Measurements from ENCODE around the gene GABBR1.

Gene GABBR1

DNA sequence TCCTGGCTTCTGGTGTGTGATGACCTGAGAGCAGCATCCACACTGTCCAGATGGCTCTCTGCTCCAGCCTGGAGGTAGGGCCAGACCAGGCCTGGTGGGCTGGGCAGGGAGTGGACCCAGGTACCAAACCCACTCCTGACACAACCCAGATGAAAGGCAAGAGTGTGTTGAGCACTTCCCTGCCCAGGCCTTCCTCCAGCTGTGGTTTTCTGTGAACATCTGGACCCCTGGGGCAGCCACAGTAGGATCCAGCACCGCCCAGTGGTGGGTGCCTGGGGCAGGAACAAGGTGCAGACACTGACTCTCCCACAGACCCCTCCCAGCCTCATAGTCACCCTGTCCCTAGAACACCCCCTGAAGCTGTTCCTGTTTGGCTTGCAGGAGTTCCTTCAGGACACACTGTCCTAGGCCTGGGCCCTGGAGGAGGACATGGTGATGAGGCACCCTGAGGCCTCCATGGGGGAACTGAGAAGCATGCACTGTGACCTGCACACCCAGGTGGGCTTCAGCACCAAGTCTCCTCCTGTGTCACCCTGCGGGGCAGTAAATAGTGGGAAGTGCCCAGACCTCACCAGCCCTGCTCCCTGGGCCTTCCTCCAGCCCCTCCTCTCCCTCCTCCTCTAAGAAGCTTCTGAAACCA lies 102.2 kb downstream of the GABBR1 start:
- Histone ChIP-seq H3K27me3 (replicated peaks; ENCODE audit: control insufficient read depth, insufficient read depth, low read length) (no peaks in the 10 kb centered on the region), H3K9ac (ENCODE audit: low read length) (no peak overlapping the region), H3K36me3 (ENCODE audit: control insufficient read depth, insufficient read depth, low read length, severe bottlenecking) (no peaks in the 10 kb centered on the region), H3K9me3 (ENCODE audit: control insufficient read depth, low read length) (no peaks in the 10 kb centered on the region), H3K4me1 (ENCODE audit: control insufficient read depth, insufficient read depth, low read length) (no peaks in the 10 kb centered on the region), H3K4me3 (ENCODE audit: low read length) (no peak overlapping the region)
- DNase-seq (ENCODE audit: low read depth) = no peak

- Histone ChIP-seq H3K9me3 (ENCODE audit: control insufficient read depth, low read length) (no peaks in the 10 kb centered on the region), H3K36me3 (ENCODE audit: control insufficient read depth, insufficient read depth, low read length, severe bottlenecking) (no peaks in the 10 kb centered on the region), H3K9ac (ENCODE audit: low read length) (no peak overlapping the region), H3K27me3 (replicated peaks; ENCODE audit: control insufficient read depth, insufficient read depth, low read length) (no peaks in the 10 kb centered on the region), H3K4me3 (ENCODE audit: low read length) (no peak overlapping the region), H3K4me1 (ENCODE audit: control insufficient read depth, insufficient read depth, low read length) (no peaks in the 10 kb centered on the region)
- no peak for DNase-seq (ENCODE audit: low read depth)
Measured at GRCh38 chr6:29529956-29530355, 103.0 kb downstream of the GABBR1 start.

- no peak for DNase-seq (ENCODE audit: low read depth)
- H3K9me3 ChIP-seq (ENCODE audit: control insufficient read depth, low read length) = no peaks in the 10 kb centered on the region
- H3K27me3 ChIP-seq (replicated peaks; ENCODE audit: control insufficient read depth, insufficient read depth, low read length) = no peaks in the 10 kb centered on the region
- H3K36me3 ChIP-seq (ENCODE audit: control insufficient read depth, insufficient read depth, low read length, severe bottlenecking) = no peaks in the 10 kb centered on the region
- no peak overlapping the region for H3K4me3 ChIP-seq (ENCODE audit: low read length)
- H3K9ac ChIP-seq (ENCODE audit: low read length) = no peak overlapping the region
- H3K4me1 ChIP-seq (ENCODE audit: control insufficient read depth, insufficient read depth, low read length) = no peaks in the 10 kb centered on the region
Measured at GRCh38 chr6:29528988-29529560, 103.9 kb downstream of the GABBR1 start.

GRCh38 chr6:29528300-29528931 lies 104.6 kb downstream of the GABBR1 start:
- no peak overlapping the region for H3K9ac ChIP-seq (ENCODE audit: low read length)
- H3K27me3 ChIP-seq (replicated peaks; ENCODE audit: control insufficient read depth, insufficient read depth, low read length) = no peaks in the 10 kb centered on the region
- no peak for DNase-seq (ENCODE audit: low read depth)
- no peaks in the 10 kb centered on the region for H3K36me3 ChIP-seq (ENCODE audit: control insufficient read depth, insufficient read depth, low read length, severe bottlenecking)
- H3K9me3 ChIP-seq (ENCODE audit: control insufficient read depth, low read length) = no peaks in the 10 kb centered on the region
- no peaks in the 10 kb centered on the region for H3K4me1 ChIP-seq (ENCODE audit: control insufficient read depth, insufficient read depth, low read length)
- H3K4me3 ChIP-seq (ENCODE audit: low read length) = no peak overlapping the region

DNA sequence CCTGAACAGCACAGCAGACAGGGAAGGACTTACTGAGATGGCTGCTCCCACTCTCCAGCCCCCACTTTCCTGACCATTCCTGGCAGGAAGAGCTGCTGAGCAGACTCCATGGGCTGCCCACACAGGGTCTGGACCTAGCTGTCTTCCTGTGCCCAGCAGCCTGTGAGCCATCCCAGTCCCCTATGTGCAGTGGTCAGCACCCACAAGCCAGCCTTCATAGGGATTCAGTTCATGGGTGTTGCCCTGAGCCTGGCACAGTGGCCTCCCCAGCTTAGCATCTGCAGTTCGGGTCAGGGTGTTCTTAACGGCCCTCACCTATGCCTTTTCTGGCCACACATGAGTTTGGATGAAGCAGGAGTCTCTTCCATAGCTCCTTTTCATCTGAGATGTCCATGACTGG lies 105.4 kb downstream of the GABBR1 start:
- Histone ChIP-seq H3K9me3 (ENCODE audit: control insufficient read depth, low read length) (no peaks in the 10 kb centered on the region), H3K9ac (ENCODE audit: low read length) (no peak overlapping the region), H3K27me3 (replicated peaks; ENCODE audit: control insufficient read depth, insufficient read depth, low read length) (no peaks in the 10 kb centered on the region), H3K36me3 (ENCODE audit: control insufficient read depth, insufficient read depth, low read length, severe bottlenecking) (no peaks in the 10 kb centered on the region), H3K4me3 (ENCODE audit: low read length) (no peak overlapping the region), H3K4me1 (ENCODE audit: control insufficient read depth, insufficient read depth, low read length) (no peaks in the 10 kb centered on the region)
- DNase-seq (ENCODE audit: low read depth) = no peak

DNA sequence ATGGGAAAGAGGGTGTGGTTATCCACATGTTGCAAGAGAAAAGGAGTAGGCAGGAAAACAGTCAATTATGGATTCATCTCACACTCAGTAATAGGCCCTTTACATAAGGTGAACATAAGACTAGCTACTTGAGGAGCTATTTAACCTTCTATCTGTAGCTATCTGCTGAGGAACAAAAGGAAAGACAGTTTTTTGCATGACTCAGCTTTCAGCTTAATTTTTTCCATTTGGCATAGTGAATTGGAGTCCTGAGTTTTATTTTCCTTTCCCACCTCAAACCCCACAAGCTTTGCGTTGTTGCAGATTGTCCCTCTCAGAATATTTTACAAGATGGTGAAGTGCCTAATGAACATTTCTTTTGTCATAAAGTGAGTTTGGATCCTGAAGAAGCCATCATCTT lies 105.9 kb downstream of the GABBR1 start:
- no peaks in the 10 kb centered on the region for H3K27me3 ChIP-seq (replicated peaks; ENCODE audit: control insufficient read depth, insufficient read depth, low read length)
- H3K9me3 ChIP-seq (ENCODE audit: control insufficient read depth, low read length) = no peaks in the 10 kb centered on the region
- H3K4me3 ChIP-seq (ENCODE audit: low read length) = no peak overlapping the region
- H3K4me1 ChIP-seq (ENCODE audit: control insufficient read depth, insufficient read depth, low read length) = no peaks in the 10 kb centered on the region
- peak; percentile 3 for DNase-seq (ENCODE audit: low read depth)
- no peaks in the 10 kb centered on the region for H3K36me3 ChIP-seq (ENCODE audit: control insufficient read depth, insufficient read depth, low read length, severe bottlenecking)
- no peak overlapping the region for H3K9ac ChIP-seq (ENCODE audit: low read length)

GRCh38 chr6:29525311-29525639 lies 107.7 kb downstream of the GABBR1 start:
- Histone ChIP-seq H3K4me3 (ENCODE audit: low read length) (no peak overlapping the region), H3K9me3 (ENCODE audit: control insufficient read depth, low read length) (no peaks in the 10 kb centered on the region), H3K27me3 (replicated peaks; ENCODE audit: control insufficient read depth, insufficient read depth, low read length) (no peaks in the 10 kb centered on the region), H3K4me1 (ENCODE audit: control insufficient read depth, insufficient read depth, low read length) (no peaks in the 10 kb centered on the region), H3K9ac (ENCODE audit: low read length) (no peak overlapping the region), H3K36me3 (ENCODE audit: control insufficient read depth, insufficient read depth, low read length, severe bottlenecking) (no peaks in the 10 kb centered on the region)
- DNase-seq (ENCODE audit: low read depth) = no peak

- H3K4me1 ChIP-seq (ENCODE audit: control insufficient read depth, insufficient read depth, low read length) = no peaks in the 10 kb centered on the region
- H3K36me3 ChIP-seq (ENCODE audit: control insufficient read depth, insufficient read depth, low read length, severe bottlenecking) = no peaks in the 10 kb centered on the region
- no peak overlapping the region for H3K9ac ChIP-seq (ENCODE audit: low read length)
- no peak overlapping the region for H3K4me3 ChIP-seq (ENCODE audit: low read length)
- H3K27me3 ChIP-seq (replicated peaks; ENCODE audit: control insufficient read depth, insufficient read depth, low read length) = no peaks in the 10 kb centered on the region
- DNase-seq (ENCODE audit: low read depth) = no peak
- no peaks in the 10 kb centered on the region for H3K9me3 ChIP-seq (ENCODE audit: control insufficient read depth, low read length)
Measured at GRCh38 chr6:29524444-29525310, 108.3 kb downstream of the GABBR1 start.

- no peak for DNase-seq (ENCODE audit: low read depth)
- H3K27me3 ChIP-seq (replicated peaks; ENCODE audit: control insufficient read depth, insufficient read depth, low read length) = no peaks in the 10 kb centered on the region
- no peaks in the 10 kb centered on the region for H3K9me3 ChIP-seq (ENCODE audit: control insufficient read depth, low read length)
- no peak overlapping the region for H3K9ac ChIP-seq (ENCODE audit: low read length)
- H3K4me3 ChIP-seq (ENCODE audit: low read length) = no peak overlapping the region
- no peaks in the 10 kb centered on the region for H3K4me1 ChIP-seq (ENCODE audit: control insufficient read depth, insufficient read depth, low read length)
- no peaks in the 10 kb centered on the region for H3K36me3 ChIP-seq (ENCODE audit: control insufficient read depth, insufficient read depth, low read length, severe bottlenecking)
Measured at GRCh38 chr6:29524044-29524443, 108.9 kb downstream of the GABBR1 start.

GRCh38 chr6:29522227-29522626 lies 110.8 kb downstream of the GABBR1 start:
- H3K27me3 ChIP-seq (replicated peaks; ENCODE audit: control insufficient read depth, insufficient read depth, low read length) = no peaks in the 10 kb centered on the region
- no peaks in the 10 kb centered on the region for H3K4me1 ChIP-seq (ENCODE audit: control insufficient read depth, insufficient read depth, low read length)
- H3K4me3 ChIP-seq (ENCODE audit: low read length) = no peak overlapping the region
- no peak overlapping the region for H3K9ac ChIP-seq (ENCODE audit: low read length)
- no peaks in the 10 kb centered on the region for H3K9me3 ChIP-seq (ENCODE audit: control insufficient read depth, low read length)
- no peaks in the 10 kb centered on the region for H3K36me3 ChIP-seq (ENCODE audit: control insufficient read depth, insufficient read depth, low read length, severe bottlenecking)
- no peak for DNase-seq (ENCODE audit: low read depth)

GRCh38 chr6:29521006-29521680 lies 111.8 kb downstream of the GABBR1 start:
- no peak for DNase-seq (ENCODE audit: low read depth)

More at GRCh38 chr6:29521006-29521680, 111.8 kb downstream of the GABBR1 start:
- H3K36me3 ChIP-seq (ENCODE audit: control insufficient read depth, insufficient read depth, low read length, severe bottlenecking) = no peaks in the 10 kb centered on the region
- H3K4me1 ChIP-seq (ENCODE audit: control insufficient read depth, insufficient read depth, low read length) = no peaks in the 10 kb centered on the region
- H3K27me3 ChIP-seq (replicated peaks; ENCODE audit: control insufficient read depth, insufficient read depth, low read length) = no peaks in the 10 kb centered on the region
- H3K9me3 ChIP-seq (ENCODE audit: control insufficient read depth, low read length) = no peaks in the 10 kb centered on the region
- H3K4me3 ChIP-seq (ENCODE audit: low read length) = no peak overlapping the region
- no peak overlapping the region for H3K9ac ChIP-seq (ENCODE audit: low read length)

Data from adipocyte (in vitro differentiated cells).